ENCODE data around the gene CCT7.

CCT7 gene

GRCh38 chr2:73225513-73226360 is 8.4 kb upstream of the CCT7 start:
- DNase-seq, result no peak

GRCh38 chr2:73227086-73227485 is 7.0 kb upstream of the CCT7 start:
- DNase-seq, result no peak

- no peak for DNase-seq
These were observed 5.5 kb upstream of the CCT7 start for GRCh38 chr2:73228631-73229030.

GRCh38 chr2:73232403-73233153 is 1.5 kb upstream of the CCT7 start:
- peak in 8 of 51 donors; percentile 29 to 61 (median 44) for DNase-seq

- DNase-seq, result peak; percentile 85 to 100 (median 99)
These were observed 765 bp upstream of the CCT7 start, which contains the start of gene PRADC1 for GRCh38 chr2:73233154-73233931. TSS of gene PRADC1 (minus strand) at chr2:73233239. CDS start at chr2:73233160, 79 bp downstream.

- DNase-seq, result no peak
These were observed 1.4 kb downstream of the CCT7 start for GRCh38 chr2:73235315-73236028.

GRCh38 chr2:73237168-73237567 is 3.1 kb downstream of the CCT7 start:
- DNase-seq, result no peak

GRCh38 chr2:73238149-73238548 is 4.0 kb downstream of the CCT7 start:
- no peak for DNase-seq

- DNase-seq, result no peak
These were observed 4.9 kb downstream of the CCT7 start for GRCh38 chr2:73238976-73239375.

GRCh38 chr2:73239776-73240175 is 5.7 kb downstream of the CCT7 start:
- no peak for DNase-seq

- DNase-seq, result no peak
These were observed 9.9 kb downstream of the CCT7 start for GRCh38 chr2:73243884-73244570.

- DNase-seq, result no peak
These were observed 10.5 kb downstream of the CCT7 start for GRCh38 chr2:73244580-73244979.

- no peak for DNase-seq
These were observed 12.7 kb downstream of the CCT7 start for GRCh38 chr2:73246850-73247249.

- no peak for DNase-seq
These were observed 15.5 kb downstream of the CCT7 start for GRCh38 chr2:73249636-73250035.

- DNase-seq, result no peak
These were observed 17.1 kb downstream of the CCT7 start for GRCh38 chr2:73250872-73251846.

GRCh38 chr2:73252238-73253027 is 18.3 kb downstream of the CCT7 start:
- DNase-seq, result no peak

- DNase-seq, result no peak
These were observed 19.3 kb downstream of the CCT7 start for GRCh38 chr2:73253400-73253799.

GRCh38 chr2:73253901-73254300 is 19.8 kb downstream of the CCT7 start:
- DNase-seq, result no peak
